A549 treated with AZD9567 at 1 μM for 4 hours (cell line): ENCODE measurements around the gene PPM1B. TPM values are rescaled to one million over a fixed set of nuclear protein-coding genes. Genes with fewer than 3 reads are reported as not detected.

Experiments
- total RNA-seq: library from RNA; stranded (reverse); fragments of 200-300 nt; extraction: Qiagen RNA extraction; gene quantifications from 5 replicates; pipeline ENCODE4 v1.2.3, GENCODE V29; 2022; ENCODE audit not compliant: insufficient read depth

PPM1B gene
- 25.2 to 66.2 TPM (median 30.4 TPM) in 5 replicates for total RNA-seq

DNA sequence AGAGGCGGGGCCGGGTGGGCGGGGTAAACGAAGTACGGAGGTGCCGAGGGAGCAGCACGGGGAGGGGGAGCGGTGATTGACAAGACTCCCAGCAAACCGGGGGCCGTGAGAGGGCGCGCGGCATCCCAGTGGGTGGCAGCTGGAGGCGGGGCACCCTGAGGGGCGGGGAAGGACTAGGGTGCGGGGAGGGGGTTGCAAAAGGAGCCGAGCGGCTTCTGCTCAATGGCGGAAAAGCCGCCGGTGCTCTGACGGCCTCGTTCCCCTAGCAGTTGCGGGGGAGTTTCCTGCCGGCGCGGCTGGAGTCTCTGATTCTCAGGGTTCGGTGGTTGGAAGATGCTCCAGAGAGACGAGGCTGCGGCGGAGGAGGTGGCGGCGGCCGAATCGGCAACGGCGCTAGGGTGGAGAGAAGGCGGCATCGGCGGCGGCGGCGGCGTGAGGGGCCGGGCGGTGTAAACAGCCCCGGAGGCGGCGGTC lies at the start of gene PPM1B:
TSS of gene PPM1B (plus strand) at position 195 of the 474 bp plus-strand sequence. CDS start 32,325 bp downstream, outside the sequence.

Other genes with a start within 250 kb of the PPM1B start
- gene LRPPRC, start 172.9 kb upstream of the PPM1B start, total RNA-seq = 91.0 to 116 TPM (median 106 TPM) in 5 replicates
- gene SLC3A1, start 106.6 kb downstream of the PPM1B start, total RNA-seq = 0.59 to 0.79 TPM (median 0.66 TPM) in 4 of 5 replicates, not detected in the other
- gene PREPL, start 192.6 kb downstream of the PPM1B start, total RNA-seq = 19.0 to 23.1 TPM (median 21.1 TPM) in 5 replicates
- 4.5 to 15.3 TPM (median 5.8 TPM) in 5 replicates for gene CAMKMT, start 193.1 kb downstream of the PPM1B start, total RNA-seq